HEK293T (cell line): ENCODE results near the gene GOLGA6L7.
"Not testable (repeated sequence)": the region's sequence is repeated elsewhere in the genome, so short reads cannot be mapped to it uniquely, and the experiment has no call there.

ENCODE experiments used
- CTCF ChIA-PET: fragments of 350-600 bp; formaldehyde crosslinking; extraction: SDS; loops from one replicate; lab custom pipeline; 2021; ENCODE audit warnings: antibody characterized with exemption, inconsistent platforms; lab: Yijun Ruan, JAX
- POLR2A ChIA-PET: fragments of 350-600 bp; formaldehyde crosslinking; extraction: SDS; loops from one replicate; lab custom pipeline; 2020; ENCODE audit warnings: antibody characterized with exemption, inconsistent platforms; lab: Yijun Ruan, JAX
- DNase-seq: peaks from one replicate; pipeline ENCODE4 v3.0.0; 2012; ENCODE audit warnings: mixed read lengths; ENCODE audit errors: extremely low spot score
- ARNT ChIP-seq: fragments of 450-650 bp; IDR thresholded peaks from 2 replicates; pipeline ENCODE4 v1.6.1; 2017; ENCODE audit warnings: mild to moderate bottlenecking
- BHLHE40 ChIP-seq: fragments of 450-650 bp; IDR thresholded peaks from 2 replicates; pipeline ENCODE4 v1.6.1; 2016; ENCODE audit warnings: mild to moderate bottlenecking, moderate library complexity, borderline replicate concordance
- CTBP1 ChIP-seq: fragments of 450-650 bp; IDR thresholded peaks from 2 replicates; pipeline ENCODE4 v1.6.1; 2016; ENCODE audit warnings: borderline replicate concordance
- ELF4 ChIP-seq: fragments of 450-650 bp; IDR thresholded peaks from 2 replicates; pipeline ENCODE4 v1.6.1; 2017; ENCODE audit warnings: antibody characterized with exemption
- FOXA1 ChIP-seq: fragments of 450-650 bp; IDR thresholded peaks from 2 replicates; pipeline ENCODE4 v1.6.1; 2016; ENCODE audit warnings: mild to moderate bottlenecking
- FOXK2 ChIP-seq: fragments of 450-650 bp; IDR thresholded peaks from 2 replicates; pipeline ENCODE4 v1.6.1; 2016; ENCODE audit warnings: mild to moderate bottlenecking
- FOXM1 ChIP-seq: fragments of 450-650 bp; IDR thresholded peaks from 2 replicates; pipeline ENCODE4 v1.6.1; 2017; ENCODE audit warnings: mild to moderate bottlenecking, borderline replicate concordance
- HDGF ChIP-seq: fragments of 450-650 bp; IDR thresholded peaks from 2 replicates; pipeline ENCODE4 v1.6.1; 2017; ENCODE audit warnings: antibody characterized with exemption, borderline replicate concordance
- L3MBTL2 ChIP-seq: fragments of 450-650 bp; conservative IDR thresholded peaks from 2 replicates; pipeline ENCODE4 v1.6.1; 2016; ENCODE audit warnings: mild to moderate bottlenecking
- LEF1 ChIP-seq: fragments of 450-650 bp; IDR thresholded peaks from 2 replicates; pipeline ENCODE4 v1.6.1; 2017; ENCODE audit warnings: mild to moderate bottlenecking, borderline replicate concordance
- NFRKB ChIP-seq: fragments of 450-650 bp; IDR thresholded peaks from 2 replicates; pipeline ENCODE4 v1.6.1; 2016; ENCODE audit warnings: mild to moderate bottlenecking, moderate library complexity
- SP1 ChIP-seq: fragments of 450-650 bp; IDR thresholded peaks from 2 replicates; pipeline ENCODE4 v1.6.1; 2017
- SUZ12 ChIP-seq: fragments of 450-650 bp; IDR thresholded peaks from 2 replicates; pipeline ENCODE4 v1.6.1; 2016; ENCODE audit warnings: mild to moderate bottlenecking
- TARDBP ChIP-seq: fragments of 450-650 bp; IDR thresholded peaks from 2 replicates; pipeline ENCODE4 v1.6.1; 2016
- ZNF384 ChIP-seq: fragments of 450-650 bp; IDR thresholded peaks from 2 replicates; pipeline ENCODE4 v1.6.1; 2016
- TF ChIP-seq, protein P1 (sequence below): fragments of 450-650 bp; IDR thresholded peaks from 2 replicates; pipeline ENCODE4 v1.6.1; 2016

Gene GOLGA6L7, protein sequence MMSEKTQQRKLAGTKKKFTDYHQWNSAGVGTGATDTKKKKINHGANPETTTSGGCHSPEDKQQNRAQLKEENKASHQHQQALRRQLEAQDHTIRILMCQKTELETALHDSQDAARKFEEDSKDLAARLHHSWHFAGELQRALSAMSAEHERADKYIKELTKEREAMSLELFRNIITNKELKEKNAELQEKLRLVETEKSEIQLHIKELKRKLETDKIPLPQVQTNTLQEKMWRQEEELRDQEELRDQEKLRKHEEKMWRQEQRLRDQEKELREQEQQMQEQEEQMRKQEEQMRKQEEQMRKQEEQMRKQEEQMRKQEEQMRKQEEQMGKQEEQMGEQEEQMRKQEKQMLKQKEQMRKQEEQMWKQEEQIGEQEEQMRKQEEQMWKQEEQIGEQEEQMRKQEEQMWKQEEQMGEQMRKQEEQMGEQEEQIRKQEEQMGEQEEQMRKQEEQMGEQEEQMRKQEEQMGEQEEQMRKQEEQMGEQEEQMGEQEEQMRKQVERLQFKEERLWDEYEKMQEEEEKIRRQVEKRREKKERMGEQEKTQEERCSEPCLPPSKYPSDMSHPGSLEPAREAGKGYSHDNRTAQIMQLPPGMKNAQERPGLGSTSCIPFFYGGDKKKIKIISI

DNA sequence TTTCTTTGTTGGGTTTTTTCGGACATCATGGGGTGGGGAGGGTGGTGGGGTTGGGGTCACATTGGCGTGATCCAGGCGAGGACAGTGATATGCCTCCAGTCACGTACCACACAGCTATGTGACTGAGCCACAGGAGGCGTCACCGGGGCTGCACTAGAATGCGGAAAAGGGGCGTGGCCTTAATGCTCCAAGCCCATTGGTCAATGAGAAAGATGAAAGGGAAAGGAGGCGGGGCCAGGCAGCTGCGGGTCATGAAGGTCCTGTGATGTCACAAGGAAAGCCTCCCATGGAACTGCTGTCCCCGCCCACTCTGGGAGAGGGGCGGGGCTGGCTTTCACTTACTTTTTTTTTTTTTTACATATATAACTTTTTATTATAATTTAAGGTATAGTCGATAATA, at the start of gene GOLGA6L7:
TSS of gene GOLGA6L7 (minus strand) at position 124 of the 400 bp plus-strand sequence. CDS start at position 29, 95 bp downstream.
- DNase-seq, POLR2A ChIA-PET, CTCF ChIA-PET: not testable (repeated sequence)

DNA sequence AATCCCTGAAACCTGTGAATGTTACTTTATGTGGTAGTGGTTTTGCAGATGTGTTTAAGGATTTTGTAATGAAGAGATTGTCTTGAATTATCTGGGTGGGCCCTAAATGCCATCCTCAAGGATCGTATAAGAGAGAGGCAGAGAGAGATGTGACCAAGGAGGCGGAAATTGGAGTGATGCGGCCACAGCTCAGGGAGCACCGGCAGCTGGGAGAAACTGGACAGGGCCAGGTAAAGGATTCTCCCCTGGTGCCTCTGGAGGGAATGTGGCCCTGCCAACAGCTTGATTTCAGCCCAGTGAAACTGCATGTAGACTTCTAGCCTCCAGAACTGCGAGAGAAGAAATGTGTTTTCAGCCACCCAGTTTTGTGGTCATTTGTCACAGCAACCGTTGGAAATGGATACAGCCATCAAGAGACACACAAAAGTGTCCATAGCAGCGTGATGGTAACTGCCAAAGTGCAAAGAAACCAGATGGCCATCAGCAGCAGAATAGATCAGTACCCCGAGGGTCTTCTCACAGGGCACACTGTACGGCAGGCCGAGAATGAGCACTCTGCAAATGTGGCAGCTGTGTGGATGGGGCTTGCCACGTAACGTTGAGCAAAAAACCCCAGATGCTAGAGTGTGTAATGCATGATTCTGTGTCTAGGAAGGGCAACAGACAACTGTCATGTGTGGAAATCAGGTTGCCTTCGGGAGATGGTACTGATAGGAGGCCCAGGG, 49.6 kb upstream of the GOLGA6L7 start:
- ChIA-PET CTCF (no interaction called here), POLR2A (no interaction called here)
- DNase-seq, result no peak
- TF ChIP-seq, protein P1, sequence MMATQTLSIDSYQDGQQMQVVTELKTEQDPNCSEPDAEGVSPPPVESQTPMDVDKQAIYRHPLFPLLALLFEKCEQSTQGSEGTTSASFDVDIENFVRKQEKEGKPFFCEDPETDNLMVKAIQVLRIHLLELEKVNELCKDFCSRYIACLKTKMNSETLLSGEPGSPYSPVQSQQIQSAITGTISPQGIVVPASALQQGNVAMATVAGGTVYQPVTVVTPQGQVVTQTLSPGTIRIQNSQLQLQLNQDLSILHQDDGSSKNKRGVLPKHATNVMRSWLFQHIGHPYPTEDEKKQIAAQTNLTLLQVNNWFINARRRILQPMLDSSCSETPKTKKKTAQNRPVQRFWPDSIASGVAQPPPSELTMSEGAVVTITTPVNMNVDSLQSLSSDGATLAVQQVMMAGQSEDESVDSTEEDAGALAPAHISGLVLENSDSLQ, result no peak
- no peak for TF ChIP-seq TARDBP
- no peak for TF ChIP-seq BHLHE40
- no peak for TF ChIP-seq FOXA1
- TF ChIP-seq LEF1, result no peak
- no peak for TF ChIP-seq L3MBTL2
- TF ChIP-seq CTBP1, result no peak
- TF ChIP-seq ZNF384, result no peak
- TF ChIP-seq FOXM1, result no peak
- no peak for TF ChIP-seq NFRKB
- no peak for TF ChIP-seq FOXK2
- no peak for TF ChIP-seq ARNT
- TF ChIP-seq SUZ12, result no peak
- no peak for TF ChIP-seq ELF4
- no peak for TF ChIP-seq SP1
- TF ChIP-seq HDGF, result no peak

DNA sequence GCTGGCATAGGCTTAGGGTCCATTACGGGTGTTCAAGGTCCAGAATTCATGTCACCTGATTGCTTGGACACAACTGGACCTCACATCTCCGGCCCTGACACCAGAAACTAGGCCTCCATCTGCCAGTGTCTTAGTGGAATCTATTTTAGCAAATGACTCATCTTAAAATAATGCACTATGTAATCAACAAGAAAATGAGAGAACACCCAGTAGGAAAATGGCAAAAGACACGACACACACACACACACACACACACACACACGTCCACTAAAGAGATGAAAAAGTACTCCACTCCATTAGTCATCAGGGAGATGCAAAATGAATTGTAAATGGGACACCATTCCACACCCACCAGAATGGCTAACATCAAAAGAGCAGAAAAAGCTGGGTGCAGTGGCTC, 48.5 kb upstream of the GOLGA6L7 start:
- ChIA-PET CTCF (no interaction called here), POLR2A (no interaction called here)
- TF ChIP-seq CTBP1, result no peak
- no peak for TF ChIP-seq FOXA1
- no peak for TF ChIP-seq L3MBTL2
- no peak for TF ChIP-seq LEF1
- DNase-seq, result no peak

DNA sequence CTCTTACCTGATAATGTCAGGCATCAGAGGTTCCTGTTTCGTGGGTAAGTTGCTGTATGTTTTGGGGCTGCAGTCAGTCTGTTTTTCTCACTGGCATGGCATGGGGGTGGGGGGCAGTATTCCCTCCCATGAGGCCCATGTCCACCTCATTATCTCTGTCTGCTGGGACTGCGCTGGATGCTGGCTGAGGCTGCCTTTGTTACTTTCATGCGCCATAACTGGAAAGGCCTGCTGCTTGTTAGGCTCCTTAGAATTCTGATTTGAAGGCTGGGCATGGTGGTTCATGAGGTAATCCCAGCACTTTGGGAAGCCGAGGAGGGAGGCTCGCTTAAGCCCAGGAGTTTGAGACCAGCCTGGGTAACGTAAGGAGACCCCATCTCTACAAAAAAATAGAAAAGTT, 47.1 kb upstream of the GOLGA6L7 start:
- ChIA-PET POLR2A (no interaction called here), CTCF (no interaction called here)
- DNase-seq, result no peak
- TF ChIP-seq LEF1, result no peak
- TF ChIP-seq FOXK2, result no peak
- TF ChIP-seq SUZ12, result no peak
- TF ChIP-seq ELF4, result no peak
- no peak for TF ChIP-seq FOXA1
- TF ChIP-seq FOXM1, result no peak
- TF ChIP-seq CTBP1, result no peak
- no peak for TF ChIP-seq TARDBP
- TF ChIP-seq, protein P1, result no peak

DNA sequence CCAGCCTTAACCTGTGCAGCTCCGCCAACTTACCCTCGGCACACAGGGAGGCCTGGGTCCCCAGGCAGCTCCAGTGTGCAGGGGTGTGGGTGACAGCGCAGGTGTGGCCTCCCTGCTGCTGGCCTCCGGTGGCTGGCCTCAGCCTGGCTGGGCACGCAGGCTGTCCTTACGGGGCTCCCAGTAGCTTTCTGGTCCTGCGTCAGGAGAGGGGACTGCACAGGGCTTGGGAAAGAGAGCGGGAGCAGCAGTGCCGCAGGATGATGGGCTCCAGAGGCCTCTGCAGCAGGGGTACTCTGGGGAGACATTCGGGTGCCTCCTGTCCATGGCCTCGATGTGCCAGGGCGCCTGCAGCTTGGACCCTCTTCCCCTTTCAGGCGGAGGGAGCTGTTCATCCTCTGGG, 46.7 kb upstream of the GOLGA6L7 start:
- ChIA-PET POLR2A (interaction anchor here (0.8 kb wide), 1 partner anchor 9 kb away, joined by 3 read pairs; the partner anchor contains the start of gene APBA2), CTCF (no interaction called here)
- DNase-seq, result no peak
- TF ChIP-seq, protein P1, result no peak
- TF ChIP-seq ELF4 (no peak), BHLHE40 (no peak), FOXA1 (no peak), ARNT (no peak)

DNA sequence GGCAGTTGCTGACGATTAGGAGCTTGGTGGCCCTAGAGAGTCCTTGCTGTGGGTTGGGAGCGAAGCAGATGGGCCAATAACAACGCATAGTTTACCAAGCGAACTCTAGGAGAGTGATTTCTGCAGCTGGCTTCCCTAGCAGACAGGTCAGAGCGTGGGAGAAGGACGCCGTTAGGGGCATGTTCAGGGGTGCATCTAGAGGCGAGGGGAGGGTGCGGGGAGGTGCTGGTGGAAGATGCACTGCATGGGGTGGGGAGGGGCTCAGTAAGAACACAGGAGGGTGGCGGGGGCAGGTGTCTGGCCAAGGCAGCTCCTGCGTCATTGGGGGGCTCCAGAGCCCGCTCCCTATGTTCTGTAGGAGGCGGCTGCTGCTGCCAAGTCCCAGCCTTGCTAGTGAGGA, 46.2 kb upstream of the GOLGA6L7 start:
- TF ChIP-seq ELF4, result no peak
- no peak for TF ChIP-seq SUZ12
- no peak for TF ChIP-seq ARNT
- TF ChIP-seq L3MBTL2, result no peak
- ChIA-PET CTCF (no interaction called here), POLR2A (interaction anchor here (0.8 kb wide), 1 partner anchor 9 kb away, joined by 3 read pairs; the partner anchor contains the start of gene APBA2)
- DNase-seq, result no peak
